Hepatocyte (in vitro differentiated cells): ENCODE data around the gene PYY. TPM values are rescaled to one million over a fixed set of nuclear protein-coding genes. Genes with fewer than 3 reads are reported as not detected.

Experiments used
- DNase-seq: peaks from one replicate; pipeline ENCODE4 v3.0.0-alpha.2; 2016; ENCODE audit warnings: low spot score
- H2AFZ ChIP-seq: fragments of 200-600 bp; sonication (generic); 2 replicates; pipeline ENCODE4 v1.6.0; 2016; ENCODE audit warnings: antibody characterized with exemption, mild to moderate bottlenecking
- H3K27ac ChIP-seq: fragments of 200-600 bp; sonication (generic); 2 replicates; pipeline ENCODE4 v1.5.1; 2016; ENCODE audit warnings: mild to moderate bottlenecking
- H3K27me3 ChIP-seq: fragments of 200-600 bp; sonication (generic); 2 replicates; pipeline ENCODE4 v1.6.1; 2016
- H3K36me3 ChIP-seq: fragments of 200-600 bp; sonication (generic); replicated peaks from 2 replicates; pipeline ENCODE4 v1.5.1; 2016; ENCODE audit warnings: low read depth; ENCODE audit not compliant: insufficient read depth
- H3K4me1 ChIP-seq: fragments of 200-600 bp; sonication (generic); 2 replicates; pipeline ENCODE4 v1.5.1; 2016; ENCODE audit warnings: mild to moderate bottlenecking, moderate library complexity; ENCODE audit not compliant: insufficient read depth
- H3K4me2 ChIP-seq: fragments of 200-600 bp; sonication (generic); 2 replicates; pipeline ENCODE4 v1.6.0; 2016
- H3K4me3 ChIP-seq: fragments of 200-600 bp; sonication (generic); 2 replicates; pipeline ENCODE4 v1.5.1; 2016; ENCODE audit warnings: mild to moderate bottlenecking
- H3K79me2 ChIP-seq: fragments of 200-600 bp; sonication (generic); 2 replicates; pipeline ENCODE4 v1.6.0; 2017; ENCODE audit warnings: mild to moderate bottlenecking
- H3K9me2 ChIP-seq: fragments of 200-600 bp; sonication (generic); replicated peaks from 2 replicates; pipeline ENCODE4 v1.6.0; 2017; ENCODE audit warnings: mild to moderate bottlenecking; ENCODE audit not compliant: insufficient read depth
- H3K9me3 ChIP-seq: fragments of 200-600 bp; sonication (generic); 2 replicates; pipeline ENCODE4 v1.5.1; 2016; ENCODE audit warnings: low read depth, mild to moderate bottlenecking
- H4K20me1 ChIP-seq: fragments of 200-600 bp; sonication (generic); 2 replicates; pipeline ENCODE4 v1.6.0; 2016; ENCODE audit warnings: mild to moderate bottlenecking; ENCODE audit not compliant: insufficient read depth, poor library complexity, severe bottlenecking
- CTCF ChIP-seq: fragments of 200-600 bp; sonication (generic); IDR thresholded peaks from 2 replicates; pipeline ENCODE4 v1.5.1; 2016; ENCODE audit warnings: antibody characterized with exemption, mild to moderate bottlenecking; ENCODE audit not compliant: poor library complexity
- EZH2 ChIP-seq: fragments of 200-600 bp; sonication (generic); IDR thresholded peaks from 2 replicates; pipeline ENCODE4 v1.6.1; 2016; ENCODE audit warnings: antibody characterized with exemption, mild to moderate bottlenecking, borderline replicate concordance
- EZH2phosphoT487 ChIP-seq: fragments of 200-600 bp; sonication (generic); IDR thresholded peaks from one replicate; pipeline ENCODE4 v1.6.1; 2018; ENCODE audit warnings: antibody characterized with exemption, mild to moderate bottlenecking, low read depth, moderate library complexity; ENCODE audit not compliant: unreplicated experiment, severe bottlenecking
- WGBS: methylation state at CpG from one replicate; pipeline ENCODE4 v1.1.6; 2016; ENCODE audit warnings: low lambda C conversion rate; ENCODE audit errors: missing lambda C conversion rate; 5-methylcytosine and 5-hydroxymethylcytosine counted together
- polyA plus RNA-seq: library from polyadenylated mRNA; unstranded; fragments of >200 nt; fragmentation: Nextera tagmentation; extraction: Ambion mirVana; gene quantifications from 2 replicates; pipeline ENCODE4 v1.2.1, GENCODE V29; 2016
- total RNA-seq: library from RNA; depleted of rRNA; stranded (reverse); fragments of >200 nt; gene quantifications from 2 replicates; pipeline ENCODE4 v1.2.3, GENCODE V29; 2014

PYY gene
- total and polyA plus RNA-seq, 2 experiments from 2014 or later: 16.9 TPM; not detected in 1

GRCh38 chr17:43984521-43984920 lies 30.8 kb upstream of the PYY start:
- Histone ChIP-seq H2AFZ (peak overlapping the region; percentile 56), H3K4me3 (no peak overlapping the region), H3K9me3 (no peaks in the 10 kb centered on the region), H4K20me1 (no peaks in the 10 kb centered on the region), H3K27ac (no peak overlapping the region), H3K27me3 (peaks cover 83% of the 10 kb centered on the region), H3K9me2 (no peaks in the 10 kb centered on the region), H3K36me3 (no peaks in the 10 kb centered on the region), H3K79me2 (no peaks in the 10 kb centered on the region), H3K4me2 (peak overlapping the region; percentile 97), H3K4me1 (peaks cover 12% of the 10 kb centered on the region)
- TF ChIP-seq EZH2 (no peak), EZH2phosphoT487 (no peak), CTCF (no peak)
- DNase-seq: no peak
- WGBS: 55% methylated on average over 8 of the region's 8 CpGs

GRCh38 chr17:43983515-43984411 lies 30.0 kb upstream of the PYY start:
- no peaks in the 10 kb centered on the region for H3K9me2 ChIP-seq
- H3K79me2 ChIP-seq: no peaks in the 10 kb centered on the region
- no peaks in the 10 kb centered on the region for H3K9me3 ChIP-seq
- H3K4me2 ChIP-seq: peak overlapping the region; percentile 97
- DNase-seq: peak; percentile 68
- 2% methylated on average over 62 of the region's 78 CpGs for WGBS
- H3K4me3 ChIP-seq: peak overlapping the region; percentile 61
- H3K27me3 ChIP-seq: peaks cover 91% of the 10 kb centered on the region
- H3K4me1 ChIP-seq: peaks cover 12% of the 10 kb centered on the region
- H3K27ac ChIP-seq: no peak overlapping the region
- no peaks in the 10 kb centered on the region for H3K36me3 ChIP-seq
- peak overlapping the region; percentile 56 for H2AFZ ChIP-seq
- no peak for TF ChIP-seq EZH2phosphoT487
- peak; percentile 34 for TF ChIP-seq CTCF
- peak; percentile 71 for TF ChIP-seq EZH2
- H4K20me1 ChIP-seq: no peaks in the 10 kb centered on the region

GRCh38 chr17:43983196-43983514 lies 29.4 kb upstream of the PYY start:
- Histone ChIP-seq H3K36me3 (no peaks in the 10 kb centered on the region), H3K9me3 (no peaks in the 10 kb centered on the region), H3K27ac (no peak overlapping the region), H3K9me2 (no peaks in the 10 kb centered on the region), H4K20me1 (no peaks in the 10 kb centered on the region), H2AFZ (no peak overlapping the region), H3K27me3 (peaks cover 90% of the 10 kb centered on the region), H3K79me2 (no peaks in the 10 kb centered on the region), H3K4me3 (no peak overlapping the region), H3K4me1 (peaks cover 12% of the 10 kb centered on the region), H3K4me2 (peak overlapping the region; percentile 97)
- no peak for DNase-seq
- 34% methylated on average over 5 of the region's 5 CpGs for WGBS
- no peak for TF ChIP-seq EZH2phosphoT487
- no peak for TF ChIP-seq CTCF
- no peak for TF ChIP-seq EZH2
